ENCODE measurements around the gene MRPS23. TPM values are rescaled to one million over a fixed set of nuclear protein-coding genes. Genes with fewer than 3 reads are reported as not detected.

MRPS23 gene
- polyA plus RNA-seq, 1 experiment, result 34.1 TPM

DNA sequence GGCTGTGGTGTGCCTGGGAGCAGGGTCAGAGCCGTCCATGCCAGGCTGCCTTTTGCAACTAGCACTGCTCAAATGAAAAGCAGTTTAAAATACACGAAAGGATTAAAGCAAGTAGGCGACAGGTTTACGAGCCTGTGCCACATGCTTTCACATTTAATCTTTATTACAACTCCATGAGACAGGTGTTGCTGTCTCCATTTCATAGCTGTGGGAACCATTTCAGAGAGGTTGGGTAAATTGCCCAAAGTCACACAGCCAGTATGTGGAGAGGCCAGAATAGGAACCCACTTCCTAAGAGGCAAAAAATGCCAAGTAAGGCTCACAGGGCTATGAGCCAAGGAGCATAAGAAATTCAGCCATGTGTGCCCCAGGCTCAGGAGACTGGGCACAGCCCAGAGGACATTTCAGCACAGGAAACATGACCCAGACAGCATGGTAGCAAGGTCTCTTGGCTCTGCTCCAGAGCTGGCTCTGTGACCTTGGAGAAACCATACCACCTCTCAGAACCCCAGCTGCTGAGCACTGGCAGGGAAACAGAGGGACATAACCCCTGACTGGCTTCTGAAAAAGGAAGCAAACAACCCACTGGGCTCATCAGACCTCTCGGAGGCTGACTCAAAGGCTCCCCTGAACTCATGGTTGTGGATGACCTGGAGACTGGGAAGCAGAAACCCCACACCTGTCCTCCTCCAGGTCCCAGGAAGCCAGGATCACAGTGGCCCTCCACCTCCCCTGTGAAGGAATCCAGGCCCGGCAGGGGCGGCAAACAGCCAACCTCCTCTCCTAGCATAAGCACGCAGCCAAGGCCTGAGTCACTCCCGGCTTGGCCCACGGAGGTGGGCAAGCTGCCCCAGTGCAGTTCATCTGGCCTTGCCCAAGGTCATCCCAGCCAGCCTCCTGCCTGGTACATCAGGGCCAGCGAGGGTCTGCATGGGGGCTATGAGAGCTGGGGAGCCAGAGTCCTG is 40.3 kb upstream of the MRPS23 start:
- Histone ChIP-seq H3K9me3 (ENCODE audit: control insufficient read depth, insufficient read depth, low read length) (no peaks in the 10 kb centered on the region; the same call in 1 of the 2 replicates), H3K27me3 (ENCODE audit: control insufficient read depth, insufficient read depth, low read length) (no peaks in the 10 kb centered on the region), H3K4me3 (ENCODE audit: low read depth, low read length) (no peak overlapping the region), H3K27ac (ENCODE audit: low read depth, low read length) (peak overlapping the region; percentile 68)
- ChIA-PET POLR2A (interaction anchor here (0.5 to 1.1 kb wide), 3 partner anchors 8 to 103 kb away, joined by 3 to 4 read pairs (median 3); no protein-coding TSS in a partner anchor), CTCF (interaction anchor here (0.7 to 6.0 kb wide), 8 partner anchors 8 to 109 kb away, joined by 3 to 89 read pairs (median 15); no protein-coding TSS in a partner anchor)
- TF ChIP-seq, protein P1, sequence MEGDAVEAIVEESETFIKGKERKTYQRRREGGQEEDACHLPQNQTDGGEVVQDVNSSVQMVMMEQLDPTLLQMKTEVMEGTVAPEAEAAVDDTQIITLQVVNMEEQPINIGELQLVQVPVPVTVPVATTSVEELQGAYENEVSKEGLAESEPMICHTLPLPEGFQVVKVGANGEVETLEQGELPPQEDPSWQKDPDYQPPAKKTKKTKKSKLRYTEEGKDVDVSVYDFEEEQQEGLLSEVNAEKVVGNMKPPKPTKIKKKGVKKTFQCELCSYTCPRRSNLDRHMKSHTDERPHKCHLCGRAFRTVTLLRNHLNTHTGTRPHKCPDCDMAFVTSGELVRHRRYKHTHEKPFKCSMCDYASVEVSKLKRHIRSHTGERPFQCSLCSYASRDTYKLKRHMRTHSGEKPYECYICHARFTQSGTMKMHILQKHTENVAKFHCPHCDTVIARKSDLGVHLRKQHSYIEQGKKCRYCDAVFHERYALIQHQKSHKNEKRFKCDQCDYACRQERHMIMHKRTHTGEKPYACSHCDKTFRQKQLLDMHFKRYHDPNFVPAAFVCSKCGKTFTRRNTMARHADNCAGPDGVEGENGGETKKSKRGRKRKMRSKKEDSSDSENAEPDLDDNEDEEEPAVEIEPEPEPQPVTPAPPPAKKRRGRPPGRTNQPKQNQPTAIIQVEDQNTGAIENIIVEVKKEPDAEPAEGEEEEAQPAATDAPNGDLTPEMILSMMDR (IDR thresholded peaks at IDR 0.05; ENCODE audit: low read depth, low read length), result peak; percentile 38
- DNase-seq (ENCODE audit: low read depth, low spot score), result no peak

DNA sequence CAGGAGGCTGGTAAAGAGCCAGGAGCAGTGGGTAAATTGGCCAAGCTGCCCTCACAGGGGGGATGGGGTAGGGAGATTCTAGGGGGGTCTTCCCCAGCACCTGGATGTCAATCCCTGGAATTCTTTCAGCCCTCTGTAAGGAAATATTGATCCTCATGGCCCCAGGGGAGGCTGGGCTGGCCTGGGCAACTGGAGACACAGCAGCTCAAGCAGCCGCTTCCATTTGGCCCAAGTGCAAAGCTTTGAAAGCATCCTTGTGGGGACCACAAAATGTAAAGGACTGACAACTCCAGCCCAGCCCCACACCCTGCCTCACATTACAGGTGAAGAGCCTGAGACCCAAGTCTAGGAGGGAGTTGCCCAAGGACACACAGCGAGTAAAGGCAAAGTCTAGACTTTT is 39.4 kb upstream of the MRPS23 start:
- ChIA-PET CTCF (interaction anchor here (0.6 to 6.0 kb wide), 3 partner anchors 13 to 98 kb away, joined by 3 to 89 read pairs (median 3); no protein-coding TSS in a partner anchor), POLR2A (no interaction called here)
- no peak for DNase-seq (ENCODE audit: low read depth, low spot score)
- H3K9me3 ChIP-seq (ENCODE audit: control insufficient read depth, insufficient read depth, low read length), result no peaks in the 10 kb centered on the region; the same call in 1 of the 2 replicates
- H3K27me3 ChIP-seq (ENCODE audit: control insufficient read depth, insufficient read depth, low read length), result no peaks in the 10 kb centered on the region
- no peak overlapping the region for H3K4me3 ChIP-seq (ENCODE audit: low read depth, low read length)
- TF ChIP-seq, protein P1 (IDR thresholded peaks at IDR 0.05; ENCODE audit: low read depth, low read length), result no peak
- H3K27ac ChIP-seq (ENCODE audit: low read depth, low read length), result no peak overlapping the region

DNA sequence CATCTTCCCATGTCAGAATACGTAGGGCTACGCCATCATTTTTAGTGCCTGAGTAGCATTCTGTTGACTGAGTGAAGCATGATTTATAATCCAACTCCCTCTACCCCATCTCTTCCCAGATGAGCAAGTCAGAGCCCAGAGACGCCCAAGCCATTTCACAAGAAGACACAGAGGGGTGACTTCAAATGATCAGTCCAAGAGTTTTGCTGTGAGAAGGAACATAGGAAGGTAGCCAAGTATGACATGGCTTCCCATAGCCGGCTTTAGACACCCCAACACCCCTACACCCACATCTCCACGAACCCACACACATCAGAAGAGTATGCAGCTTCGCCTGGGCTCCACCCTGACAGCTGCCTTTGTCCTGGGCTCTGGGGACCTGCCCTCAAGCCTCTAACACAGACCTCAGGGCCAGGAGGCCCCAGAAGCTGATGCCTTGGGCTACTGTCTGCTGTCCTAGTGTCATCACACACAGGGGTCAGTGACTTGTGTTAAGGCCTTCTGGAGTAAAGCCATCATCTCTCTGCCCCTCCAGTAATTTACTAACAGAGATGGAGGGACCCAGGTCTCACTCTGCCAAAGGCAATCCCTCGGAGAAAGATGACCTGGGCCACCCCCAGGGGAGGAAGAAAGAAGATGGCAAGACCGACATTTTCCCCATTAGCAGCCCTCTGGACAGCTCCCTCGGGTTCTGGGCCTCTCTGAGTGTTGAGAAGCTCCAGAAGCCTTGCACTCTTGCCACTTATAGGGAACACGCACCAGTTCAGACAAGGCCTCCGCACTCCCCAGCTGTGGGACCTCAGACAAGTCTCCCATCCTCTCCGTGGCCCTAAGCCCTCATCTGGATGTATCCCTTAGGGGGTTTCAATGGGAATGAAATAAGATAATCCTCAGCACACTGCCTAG is 38.7 kb upstream of the MRPS23 start:
- Histone ChIP-seq H3K9me3 (ENCODE audit: control insufficient read depth, insufficient read depth, low read length) (no peaks in the 10 kb centered on the region; the same call in 1 of the 2 replicates), H3K27ac (ENCODE audit: low read depth, low read length) (peak overlapping the region; percentile 21), H3K4me3 (ENCODE audit: low read depth, low read length) (no peak overlapping the region), H3K27me3 (ENCODE audit: control insufficient read depth, insufficient read depth, low read length) (no peaks in the 10 kb centered on the region)
- CTCF ChIA-PET, result interaction anchor here (0.6 to 6.0 kb wide), 4 partner anchors 12 to 98 kb away, joined by 3 to 89 read pairs (median 3); no protein-coding TSS in a partner anchor
- POLR2A ChIA-PET, result no interaction called here
- DNase-seq (ENCODE audit: low read depth, low spot score), result no peak
- TF ChIP-seq, protein P1 (IDR thresholded peaks at IDR 0.05; ENCODE audit: low read depth, low read length), result no peak

DNA sequence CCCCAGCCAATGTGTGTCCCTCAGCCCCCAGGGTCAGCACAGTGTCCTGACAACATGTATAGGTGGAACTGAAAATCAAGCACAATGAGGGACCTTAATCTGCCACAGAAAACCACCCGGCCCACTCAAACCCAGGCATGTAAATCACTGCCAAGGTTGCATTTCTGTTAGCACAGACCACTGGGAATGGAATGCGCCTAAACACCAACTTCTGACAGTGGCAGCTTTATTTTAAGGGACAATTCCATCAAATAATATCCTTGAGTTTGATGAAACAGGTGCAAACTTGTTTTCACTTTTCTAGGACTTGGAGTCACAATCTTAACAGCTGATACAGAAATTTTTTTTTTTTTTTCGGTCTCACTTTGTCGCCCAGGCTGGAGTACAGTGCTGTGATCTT is 37.3 kb upstream of the MRPS23 start:
- H3K27me3 ChIP-seq (ENCODE audit: control insufficient read depth, insufficient read depth, low read length), result no peaks in the 10 kb centered on the region
- ChIA-PET CTCF (interaction anchor here (0.7 to 0.9 kb wide), 2 partner anchors 26 to 32 kb away, joined by 3 to 4 read pairs; no protein-coding TSS in a partner anchor), POLR2A (interaction anchor here (0.6 kb wide), 1 partner anchor 37 kb away, joined by 3 read pairs; no protein-coding TSS in a partner anchor)
- no peak for DNase-seq (ENCODE audit: low read depth, low spot score)
- TF ChIP-seq, protein P1 (IDR thresholded peaks at IDR 0.05; ENCODE audit: low read depth, low read length), result no peak
- H3K4me3 ChIP-seq (ENCODE audit: low read depth, low read length), result no peak overlapping the region
- no peaks in the 10 kb centered on the region for H3K9me3 ChIP-seq (ENCODE audit: control insufficient read depth, insufficient read depth, low read length)
- H3K27ac ChIP-seq (ENCODE audit: low read depth, low read length), result no peak overlapping the region

Measured in AG04450 (cell line).